ENCODE measurements around the gene ZSWIM8. TPM values are rescaled to one million over a fixed set of nuclear protein-coding genes. Genes with fewer than 3 reads are reported as not detected.
"Not testable (repeated sequence)": the region's sequence is repeated elsewhere in the genome, so short reads cannot be mapped to it uniquely, and the experiment has no call there.

ZSWIM8 gene
- total RNA-seq, 2 donors from 2014 or later = 126 to 144 TPM

GRCh38 chr10:73824146-73824725, 38.8 kb downstream of the ZSWIM8 start:
- DNase-seq (ENCODE audit: low spot score) = no peak
- no peaks in the 10 kb centered on the region for H3K9me3 ChIP-seq
- no peak overlapping the region for H3K4me3 ChIP-seq
- H3K4me1 ChIP-seq (ENCODE audit: control insufficient read depth in 1 of 2, low read depth in 2 of 2) = peaks cover 4 to 10% of the 10 kb centered on the region in 2 donors
- peaks cover 68% of the 10 kb centered on the region for H3K36me3 ChIP-seq
- TF ChIP-seq, protein P1, sequence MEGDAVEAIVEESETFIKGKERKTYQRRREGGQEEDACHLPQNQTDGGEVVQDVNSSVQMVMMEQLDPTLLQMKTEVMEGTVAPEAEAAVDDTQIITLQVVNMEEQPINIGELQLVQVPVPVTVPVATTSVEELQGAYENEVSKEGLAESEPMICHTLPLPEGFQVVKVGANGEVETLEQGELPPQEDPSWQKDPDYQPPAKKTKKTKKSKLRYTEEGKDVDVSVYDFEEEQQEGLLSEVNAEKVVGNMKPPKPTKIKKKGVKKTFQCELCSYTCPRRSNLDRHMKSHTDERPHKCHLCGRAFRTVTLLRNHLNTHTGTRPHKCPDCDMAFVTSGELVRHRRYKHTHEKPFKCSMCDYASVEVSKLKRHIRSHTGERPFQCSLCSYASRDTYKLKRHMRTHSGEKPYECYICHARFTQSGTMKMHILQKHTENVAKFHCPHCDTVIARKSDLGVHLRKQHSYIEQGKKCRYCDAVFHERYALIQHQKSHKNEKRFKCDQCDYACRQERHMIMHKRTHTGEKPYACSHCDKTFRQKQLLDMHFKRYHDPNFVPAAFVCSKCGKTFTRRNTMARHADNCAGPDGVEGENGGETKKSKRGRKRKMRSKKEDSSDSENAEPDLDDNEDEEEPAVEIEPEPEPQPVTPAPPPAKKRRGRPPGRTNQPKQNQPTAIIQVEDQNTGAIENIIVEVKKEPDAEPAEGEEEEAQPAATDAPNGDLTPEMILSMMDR (IDR thresholded peaks at IDR 0.05) = no peak
- no peak overlapping the region for H3K27ac ChIP-seq
- H3K27me3 ChIP-seq (replicated peaks; ENCODE audit: insufficient read depth) = no peaks in the 10 kb centered on the region
- no peak for ATAC-seq (ENCODE audit: insufficient number of reproducible peaks, low FRiP score, low read depth)

DNA sequence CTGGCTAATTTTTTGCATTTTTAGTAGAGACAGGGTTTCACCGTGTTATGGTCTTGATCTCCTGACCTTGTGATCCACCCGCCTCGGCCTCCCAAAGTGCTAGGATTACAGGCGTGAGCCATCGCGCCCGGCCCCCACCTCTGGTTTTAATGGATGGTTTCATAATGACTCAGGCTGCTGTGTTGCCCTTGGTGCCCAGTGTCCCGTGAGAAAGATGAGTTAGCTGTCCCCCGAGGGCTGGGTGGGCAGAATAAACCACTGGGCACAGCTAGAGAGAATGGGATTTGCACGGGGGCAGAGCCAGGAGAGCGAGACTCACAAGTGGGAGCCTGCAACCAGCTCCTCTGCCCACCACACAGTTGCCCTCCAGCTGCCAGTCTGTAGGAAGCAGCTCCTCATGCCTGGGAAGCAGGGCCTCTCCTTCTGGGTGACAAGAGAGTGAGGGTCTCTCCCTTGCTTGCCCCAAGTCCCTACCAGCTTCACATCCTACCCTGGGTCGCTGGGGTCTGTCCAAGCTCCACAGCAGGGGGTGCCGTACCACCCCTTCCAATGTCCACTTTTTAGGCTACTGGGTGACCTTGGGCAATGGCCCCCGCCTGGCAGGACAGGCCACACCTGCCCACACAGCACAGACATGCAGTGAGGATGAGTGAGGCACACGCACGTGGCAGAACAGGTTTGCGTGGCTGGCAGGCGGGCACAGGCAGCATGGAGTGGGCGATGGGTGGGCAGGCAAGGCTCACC, 42.1 kb downstream of the ZSWIM8 start:
- H3K4me3 ChIP-seq = no peak overlapping the region
- H3K9me3 ChIP-seq = no peaks in the 10 kb centered on the region
- DNase-seq (ENCODE audit: low spot score) (no peak), ATAC-seq (ENCODE audit: insufficient number of reproducible peaks, low FRiP score, low read depth) (no peak)
- H3K36me3 ChIP-seq = peaks cover 69% of the 10 kb centered on the region
- H3K27ac ChIP-seq = no peak overlapping the region
- TF ChIP-seq, protein P1 (IDR thresholded peaks at IDR 0.05) = no peak
- H3K4me1 ChIP-seq (ENCODE audit: control insufficient read depth in 1 of 2, low read depth in 2 of 2) = no peaks in the 10 kb centered on the region
- H3K27me3 ChIP-seq (replicated peaks; ENCODE audit: insufficient read depth) = no peaks in the 10 kb centered on the region

DNA sequence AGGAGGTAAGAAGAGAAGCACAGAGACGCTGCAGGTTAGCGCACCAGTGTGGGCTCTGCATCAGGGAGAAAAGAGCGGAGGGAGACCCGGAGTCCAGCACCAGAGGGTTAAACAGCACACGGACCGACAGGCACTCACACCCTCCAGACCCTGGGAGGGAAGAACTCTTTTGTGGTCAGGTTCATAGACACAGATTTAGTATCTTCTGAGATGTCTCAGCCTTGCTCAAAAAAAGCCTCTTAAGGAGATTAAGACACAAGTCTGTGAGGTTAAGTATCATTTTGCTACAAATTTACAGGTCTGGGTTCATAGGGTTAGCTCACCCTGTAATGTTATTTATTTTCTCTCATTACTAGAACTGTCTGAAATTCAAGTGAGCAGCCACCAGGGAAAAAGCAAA, 42.8 kb downstream of the ZSWIM8 start:
- TF ChIP-seq, protein P1 (IDR thresholded peaks at IDR 0.05) = no peak
- H3K27ac ChIP-seq = no peak overlapping the region
- DNase-seq (ENCODE audit: low spot score) (no peak), ATAC-seq (ENCODE audit: insufficient number of reproducible peaks, low FRiP score, low read depth) (no peak)
- no peaks in the 10 kb centered on the region for H3K27me3 ChIP-seq (replicated peaks; ENCODE audit: insufficient read depth)
- no peaks in the 10 kb centered on the region for H3K4me1 ChIP-seq (ENCODE audit: control insufficient read depth in 1 of 2, low read depth in 2 of 2)
- H3K36me3 ChIP-seq = peaks cover 63% of the 10 kb centered on the region
- no peaks in the 10 kb centered on the region for H3K9me3 ChIP-seq
- no peak overlapping the region for H3K4me3 ChIP-seq

GRCh38 chr10:73829090-73829489, 43.7 kb downstream of the ZSWIM8 start:
- not testable (repeated sequence) for H3K4me3 ChIP-seq; H3K4me1 ChIP-seq (ENCODE audit: control insufficient read depth in 1 of 2, low read depth in 2 of 2); H3K27ac ChIP-seq; DNase-seq (ENCODE audit: low spot score); H3K27me3 ChIP-seq (replicated peaks; ENCODE audit: insufficient read depth); H3K9me3 ChIP-seq; ATAC-seq (ENCODE audit: insufficient number of reproducible peaks, low FRiP score, low read depth)
- peaks cover 54% of the 10 kb centered on the region for H3K36me3 ChIP-seq

DNA sequence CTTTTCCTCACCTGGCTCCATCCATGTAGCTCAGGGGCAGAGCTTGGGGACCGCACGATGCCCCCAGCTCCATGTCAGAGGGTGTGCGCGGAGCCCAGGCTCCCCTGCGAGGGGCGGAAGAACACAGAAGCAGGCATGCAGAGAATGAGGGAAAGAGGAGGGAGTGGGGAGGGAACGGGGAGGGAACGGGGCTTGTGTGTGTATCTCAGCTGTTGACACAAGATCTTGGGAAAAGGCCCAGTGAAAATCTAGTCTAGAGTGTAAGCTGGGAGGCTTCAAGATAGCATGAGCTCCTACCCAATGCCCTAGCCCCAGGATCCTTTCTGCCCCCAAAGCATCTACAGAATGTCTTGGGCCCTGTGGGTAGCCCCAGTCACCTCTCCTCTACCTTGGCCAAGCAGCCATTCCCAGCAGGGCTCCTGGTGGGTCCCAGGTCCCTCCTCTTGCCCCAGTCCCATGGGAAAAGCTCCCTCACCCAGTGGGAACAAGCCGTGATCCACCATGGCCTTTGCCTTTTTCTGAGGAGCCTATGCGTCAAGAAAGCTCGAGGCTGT, 51.1 kb downstream of the ZSWIM8 start:
- TF ChIP-seq, protein P1 (IDR thresholded peaks at IDR 0.05) = no peak
- DNase-seq (ENCODE audit: low spot score) (no peak), ATAC-seq (ENCODE audit: insufficient number of reproducible peaks, low FRiP score, low read depth) (no peak)
- no peak overlapping the region for H3K4me3 ChIP-seq
- peaks cover 6 to 24% of the 10 kb centered on the region in 2 donors for H3K4me1 ChIP-seq (ENCODE audit: control insufficient read depth in 1 of 2, low read depth in 2 of 2)
- no peaks in the 10 kb centered on the region for H3K27me3 ChIP-seq (replicated peaks; ENCODE audit: insufficient read depth)
- no peaks in the 10 kb centered on the region for H3K9me3 ChIP-seq
- H3K27ac ChIP-seq = peak overlapping the region; percentile 87
- H3K36me3 ChIP-seq = peaks cover 46% of the 10 kb centered on the region
